Measurements from ENCODE around the gene SAXO1.

GRCh38 chr9:18906656-18907395 is 126.2 kb downstream of the SAXO1 start:
- TF ChIP-seq POLR2AphosphoS5 (IDR thresholded peaks at IDR 0.05; ENCODE audit: borderline replicate concordance, low read depth, low read length), result no peak
- no peak for TF ChIP-seq EZH2 (IDR thresholded peaks at IDR 0.05)
